ENCODE results near the gene ZCCHC18. TPM values are rescaled to one million over a fixed set of nuclear protein-coding genes. Genes with fewer than 3 reads are reported as not detected.
A peak's percentile ranks its signal among the peaks of the same experiment; 100 is the strongest.

ZCCHC18 gene
- total RNA-seq, 4 donors from 2014 or later: 0.31 to 5.0 (median 1.0) TPM

DNA sequence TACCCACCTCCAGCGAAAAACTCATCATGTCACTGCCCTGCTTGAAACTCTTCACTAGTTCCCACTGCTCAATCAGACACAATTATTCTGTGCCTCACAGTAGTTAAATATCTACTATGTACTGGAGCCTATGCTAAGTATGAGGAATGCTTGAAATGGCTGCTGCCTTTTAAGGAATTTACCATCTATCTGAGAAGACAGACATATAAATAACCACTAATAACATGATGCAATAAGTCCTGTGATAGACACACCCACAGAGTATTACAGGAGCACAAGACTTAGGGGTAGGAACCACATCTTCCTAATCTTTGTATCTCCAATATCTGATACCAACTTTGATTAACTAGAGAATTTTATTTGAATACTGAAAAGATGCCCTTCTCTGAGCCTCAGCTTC, 23.4 kb downstream of the ZCCHC18 start:
- no peak for ATAC-seq (ENCODE audit: low FRiP score)
- no peak for TF ChIP-seq CTCF (IDR thresholded peaks at IDR 0.05)
- no peak for DNase-seq (ENCODE audit: low spot score)

GRCh38 chrX:104136241-104137019, 24.1 kb downstream of the ZCCHC18 start:
- DNase-seq (ENCODE audit: low spot score) (peak; percentile 25), ATAC-seq (ENCODE audit: low FRiP score) (peak; percentile 71)

GRCh38 chrX:104137496-104137895, 25.2 kb downstream of the ZCCHC18 start:
- ATAC-seq (ENCODE audit: low FRiP score) (no peak), DNase-seq (ENCODE audit: low spot score) (no peak)
- TF ChIP-seq CTCF (IDR thresholded peaks at IDR 0.05): no peak

More at GRCh38 chrX:104136241-104137019, 24.1 kb downstream of the ZCCHC18 start:
- no peak for TF ChIP-seq CTCF (IDR thresholded peaks at IDR 0.05)

DNA sequence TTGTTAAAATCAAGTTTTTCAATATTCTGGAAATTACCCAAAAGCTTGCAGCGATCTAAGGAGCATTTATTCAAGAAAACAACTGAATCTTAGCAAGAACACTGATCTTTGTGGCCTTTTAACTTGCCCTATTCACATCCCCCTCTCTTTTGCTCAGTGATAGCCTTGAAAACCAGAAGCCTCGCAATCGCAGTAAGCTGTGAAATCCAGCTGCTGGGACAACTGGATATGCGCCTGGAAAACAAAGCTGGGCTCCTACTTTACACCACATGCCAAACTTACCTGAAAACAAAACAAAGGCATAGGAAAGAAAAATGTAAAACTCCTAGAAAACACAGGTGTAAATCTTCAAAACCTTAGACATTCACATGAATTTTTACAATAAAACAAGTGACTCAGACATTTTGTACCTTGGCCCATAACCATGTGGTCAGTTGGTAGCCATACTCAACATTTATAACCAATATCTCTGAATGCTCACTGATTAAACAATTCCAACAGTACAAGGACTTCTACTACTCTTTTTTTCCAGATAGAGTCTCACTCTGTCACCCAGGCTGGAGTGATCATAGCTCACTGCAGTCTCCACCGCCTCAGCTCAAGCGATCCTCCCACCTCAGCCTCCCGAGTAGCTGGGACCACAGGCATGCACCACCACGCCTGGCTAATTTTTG, 28.9 kb downstream of the ZCCHC18 start:
- TF ChIP-seq CTCF (IDR thresholded peaks at IDR 0.05): no peak
- ATAC-seq (ENCODE audit: low FRiP score) (no peak), DNase-seq (ENCODE audit: low spot score) (no peak)

- DNase-seq (ENCODE audit: low spot score) (no peak), ATAC-seq (ENCODE audit: low FRiP score) (no peak)
- no peak for TF ChIP-seq CTCF (IDR thresholded peaks at IDR 0.05)
Observed at GRCh38 chrX:104151037-104151436, 38.7 kb downstream of the ZCCHC18 start.

DNA sequence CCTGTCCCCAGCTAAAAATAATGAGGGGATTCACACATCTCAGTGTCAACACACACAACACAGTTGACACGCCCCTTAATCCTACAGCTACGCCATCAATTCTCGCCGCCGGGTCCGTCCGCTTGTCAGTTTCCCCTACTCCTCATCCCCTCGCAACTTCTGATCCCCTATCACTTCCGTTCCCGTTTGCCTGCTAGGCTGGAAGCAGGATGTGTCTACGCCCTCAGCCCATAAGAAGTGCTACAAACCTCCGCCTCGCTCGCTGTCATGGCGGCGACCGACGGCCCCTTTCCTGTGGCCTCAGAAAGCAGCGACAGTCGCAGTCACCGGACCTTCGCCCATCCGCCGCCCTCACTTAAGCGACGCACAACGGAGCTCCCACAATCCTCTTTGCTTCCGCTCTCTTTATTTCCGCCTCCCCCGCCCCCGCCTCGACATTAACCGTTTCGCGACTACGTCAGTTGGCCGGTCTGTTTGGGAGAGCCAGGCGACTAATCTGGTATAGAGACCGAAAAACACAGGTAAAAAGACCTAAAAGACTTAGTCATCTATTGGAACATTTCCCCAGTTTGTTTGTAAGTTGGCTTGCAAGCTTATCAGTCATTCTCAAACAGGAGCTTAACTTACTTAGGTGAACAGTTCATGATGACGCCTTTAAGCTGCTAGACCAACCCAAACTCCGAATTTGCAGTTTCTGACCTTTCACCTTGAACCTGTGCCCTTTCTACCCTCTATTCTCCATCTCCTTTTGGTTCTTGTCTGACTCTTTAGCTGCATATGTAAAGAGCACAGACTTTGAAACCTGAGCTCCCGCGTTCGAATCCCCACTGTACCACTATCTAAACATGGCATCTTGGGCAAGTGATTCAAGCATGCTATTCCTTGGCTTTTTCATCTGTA, 44.6 kb downstream of the ZCCHC18 start, which contains the start of gene SLC25A53:
SLC25A53 (minus strand) TSS at position 380 of the 900 bp plus-strand sequence. CDS start 51,752 bp downstream, outside the sequence.
- DNase-seq (ENCODE audit: low spot score) (peak; percentile 37), ATAC-seq (ENCODE audit: low FRiP score) (peak; percentile 85)
- TF ChIP-seq CTCF (IDR thresholded peaks at IDR 0.05): no peak

Other genes starting within 250 kb of the ZCCHC18 start
- gene TMSB15B, start 149.9 kb upstream of the ZCCHC18 start, total RNA-seq: 1 to 10 TPM in 2 of 4 donors, under 1 TPM in 2; 0.46 to 3.9 (median 1.2) TPM
- gene H2BW1, start 98.8 kb upstream of the ZCCHC18 start, total RNA-seq: not detected
- gene H2BW2, start 72.6 kb upstream of the ZCCHC18 start, total RNA-seq: not detected
- 1 to 10 TPM in 2 of 4 donors, under 1 TPM in 2; 0.60 to 4.9 (median 0.95) TPM for gene TMSB15C, start 36.3 kb upstream of the ZCCHC18 start, total RNA-seq
- 10 to 100 TPM; 12.9 to 19.9 (median 16.8) TPM for gene SLC25A53, start 44.5 kb downstream of the ZCCHC18 start, total RNA-seq
- gene FAM199X, start 53.9 kb downstream of the ZCCHC18 start, total RNA-seq: 10 to 100 TPM; 24.1 to 52.8 (median 35.9) TPM
- gene ESX1, start 142.4 kb downstream of the ZCCHC18 start, total RNA-seq: under 1 TPM in 1 of 4 donors, not detected in 3; 0.36 TPM

Measured in omental fat pad (tissue), 4 donors.